Keratinocyte (primary cell): Measurements from ENCODE around the gene MEGF8. TPM values are rescaled to one million over a fixed set of nuclear protein-coding genes. Genes with fewer than 3 reads are reported as not detected.

Experiments used
- DNase-seq: peaks from one replicate; pipeline ENCODE4 v3.0.0-alpha.2; 2011; ENCODE audit warnings: low read depth, missing footprints, low spot score
- FAIRE-seq: peaks from 2 replicates; lab custom pipeline; 2011; peaks lifted over from hg19 to GRCh38; lab: Jason Lieb, UNC
- H2AFZ ChIP-seq: 2 replicates; pipeline ENCODE4 v1.6.0; 2012; ENCODE audit warnings: low read length, control low read depth, inconsistent platforms; ENCODE audit not compliant: control insufficient read depth
- H3K27ac ChIP-seq: 2 replicates; pipeline ENCODE4 v1.5.1; 2011; ENCODE audit warnings: low read length; ENCODE audit not compliant: control insufficient read depth, insufficient read depth
- H3K27me3 ChIP-seq: 3 replicates; pipeline ENCODE4 v1.6.0; 2011; ENCODE audit warnings: low read length; ENCODE audit not compliant: control insufficient read depth, insufficient read depth; ENCODE audit errors: extremely low read depth
- H3K36me3 ChIP-seq, 2 experiments: 2 replicates in 1 of 2; 3 replicates in 1 of 2; pipeline ENCODE4 v1.5.1; 2011; ENCODE audit warnings: low read length in 2 of 2, mild to moderate bottlenecking in 1 of 2; ENCODE audit not compliant: control insufficient read depth in 2 of 2, insufficient read depth in 2 of 2; ENCODE audit errors: extremely low read depth in 1 of 2
- H3K4me1 ChIP-seq: 3 replicates; pipeline ENCODE4 v1.5.1; 2011; ENCODE audit warnings: low read length; ENCODE audit not compliant: control insufficient read depth, insufficient read depth; ENCODE audit errors: extremely low read depth
- H3K4me2 ChIP-seq: 3 replicates; pipeline ENCODE4 v1.6.0; 2011; ENCODE audit warnings: low read depth, low read length; ENCODE audit not compliant: control insufficient read depth, insufficient read depth; ENCODE audit errors: extremely low read depth
- H3K4me3 ChIP-seq, 3 experiments: fragments of 200-600 bp in 1 of 3; sonication (generic) in 1 of 3; 2 replicates in 2 of 3; 3 replicates in 1 of 3; pipeline ENCODE4 v1.5.1; 2011 to 2016; ENCODE audit warnings: low read length in 3 of 3, mild to moderate bottlenecking in 3 of 3, control low read depth in 2 of 3, inconsistent platforms in 1 of 3, low read depth in 1 of 3, mixed read lengths in 1 of 3, mixed run types in 1 of 3, moderate library complexity in 1 of 3; ENCODE audit not compliant: control insufficient read depth in 2 of 3, insufficient read depth in 2 of 3; ENCODE audit errors: extremely low read depth in 1 of 3
- H3K79me2 ChIP-seq: 2 replicates; pipeline ENCODE4 v1.6.0; 2012; ENCODE audit warnings: low read length; ENCODE audit not compliant: control insufficient read depth, insufficient read depth
- H3K9ac ChIP-seq: 3 replicates; pipeline ENCODE4 v1.6.0; 2011; ENCODE audit warnings: low read length; ENCODE audit not compliant: control insufficient read depth, insufficient read depth; ENCODE audit errors: extremely low read depth
- H3K9me1 ChIP-seq: 3 replicates; pipeline ENCODE4 v1.6.0; 2011; ENCODE audit warnings: low read length; ENCODE audit not compliant: control insufficient read depth, insufficient read depth; ENCODE audit errors: extremely low read depth
- H3K9me3 ChIP-seq: 2 replicates; pipeline ENCODE4 v1.5.1; 2012; ENCODE audit warnings: low read depth, low read length; ENCODE audit not compliant: control insufficient read depth
- H4K20me1 ChIP-seq: 3 replicates; pipeline ENCODE4 v1.6.0; 2011; ENCODE audit warnings: low read length; ENCODE audit not compliant: control insufficient read depth, insufficient read depth; ENCODE audit errors: extremely low read depth
- CTCF ChIP-seq, 3 experiments: IDR thresholded peaks in 1 of 3; conservative IDR thresholded peaks in 1 of 3; optimal IDR thresholded peaks in 1 of 3; 2 replicates in 2 of 3; 3 replicates in 1 of 3; pipeline versions ENCODE3 to v1.5.1; 2011; ENCODE audit warnings: low read length in 3 of 3, mild to moderate bottlenecking in 3 of 3, moderate library complexity in 2 of 3, control low read depth in 1 of 3, inconsistent platforms in 1 of 3; ENCODE audit not compliant: insufficient read depth in 2 of 3; ENCODE audit errors: extremely low read depth in 1 of 3
- EZH2 ChIP-seq: IDR thresholded peaks from one replicate; pipeline ENCODE4 v1.6.1; 2012; ENCODE audit warnings: inconsistent platforms, mild to moderate bottlenecking, low read length, moderate library complexity
- dilution Hi-C: fragments of 300-500 bp; cut with MboI; formaldehyde crosslinking; loops from one replicate; pipeline ENCODE4 v1.7.0; 2020; ENCODE audit warnings: low sequenced_read_pairs; ENCODE audit not compliant: extremely low pct_ligation_motif_present
- polyA plus RNA-seq, 5 experiments: library from polyadenylated mRNA; depleted of rRNA in 3 of 5; stranded (reverse) in 3 of 5; stranded (forward) in 1 of 5; unstranded in 1 of 5; fragments of >200 nt; gene quantifications; 1 replicate in 1 of 5; 2 replicates in 3 of 5; 3 replicates in 1 of 5; pipeline versions ENCODE4 v1.2.1 to v1.2.3, GENCODE V29; 2011 to 2012; ENCODE audit warnings: missing spikeins in 2 of 5, low read depth in 1 of 5, low replicate concordance in 1 of 5

The MEGF8 gene
- polyA plus RNA-seq, 1 donor (not counting 4 experiments of a cell fraction or from before 2014, with no cell fraction given): 4.1 TPM

- Histone ChIP-seq H3K4me1 (no peaks in the 10 kb centered on the region), H3K27ac (no peak overlapping the region), H3K4me3 (no peak overlapping the region), H3K9ac (no peak overlapping the region), H3K36me3 (peaks cover 0 to 5% of the 10 kb centered on the region in 2 experiments), H3K27me3 (no peaks in the 10 kb centered on the region), H3K4me2 (no peak overlapping the region), H4K20me1 (no peaks in the 10 kb centered on the region), H2AFZ (no peak overlapping the region), H3K79me2 (no peaks in the 10 kb centered on the region), H3K9me1 (no peaks in the 10 kb centered on the region), H3K9me3 (no peaks in the 10 kb centered on the region)
- DNase-seq (no peak), FAIRE-seq (no peak)
- dilution Hi-C loops: no loop called here
- no peak for TF ChIP-seq EZH2
Observed at GRCh38 chr19:42369433-42370067, 44.1 kb downstream of the MEGF8 start.

DNA sequence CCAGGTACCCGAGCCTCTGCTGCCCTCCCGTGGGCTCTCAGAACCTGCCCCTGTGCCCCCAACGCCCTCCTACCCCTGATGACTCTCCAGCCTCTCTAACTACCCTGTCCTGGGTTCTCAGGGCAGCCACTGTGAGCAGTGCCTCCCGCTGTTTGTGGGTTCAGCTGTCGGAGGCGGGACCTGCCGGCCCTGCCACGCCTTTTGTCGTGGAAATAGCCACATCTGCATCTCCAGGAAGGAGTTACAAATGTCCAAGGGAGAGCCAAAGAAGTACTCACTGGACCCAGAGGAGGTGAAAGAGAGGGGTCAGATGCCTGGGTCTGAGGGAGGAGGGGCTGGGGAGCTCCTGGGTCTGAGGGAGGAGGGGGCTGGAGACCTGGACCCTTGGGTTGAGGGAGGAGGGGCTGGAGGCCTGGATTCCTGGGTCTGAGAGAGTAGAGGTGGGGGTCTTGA, 44.7 kb downstream of the MEGF8 start:
- Histone ChIP-seq H3K79me2 (no peaks in the 10 kb centered on the region), H3K9me3 (no peaks in the 10 kb centered on the region), H3K4me1 (no peaks in the 10 kb centered on the region), H3K4me3 (no peak overlapping the region), H3K36me3 (peaks cover 0 to 5% of the 10 kb centered on the region in 2 experiments), H3K27ac (no peak overlapping the region), H3K4me2 (no peak overlapping the region), H2AFZ (no peak overlapping the region), H3K9ac (no peak overlapping the region), H3K9me1 (no peaks in the 10 kb centered on the region), H4K20me1 (no peaks in the 10 kb centered on the region), H3K27me3 (no peaks in the 10 kb centered on the region)
- TF ChIP-seq CTCF (optimal IDR thresholded peaks at IDR 0.05 in 1 of 3, IDR thresholded peaks at IDR 0.05 in 1 of 3, conservative IDR thresholded peaks at IDR 0.05 in 1 of 3; ENCODE audit: extremely low read depth in 1 of 3, insufficient read depth in 2 of 3, low read length in 3 of 3) (no peak), EZH2 (no peak)
- FAIRE-seq: no peak
- dilution Hi-C loops: no loop called here
- no peak for DNase-seq
